SU-DHL-6 (cell line): ENCODE measurements around the gene COL25A1.

Experiments
- H2AFZ ChIP-seq: fragments of 200-600 bp; sonication (generic); 2 replicates; pipeline ENCODE4 v1.6.1; 2014; ENCODE audit warnings: low read depth, mild to moderate bottlenecking, moderate library complexity, mixed read lengths, antibody characterized with exemption, low read length; ENCODE audit not compliant: severe bottlenecking
- H3F3A ChIP-seq: fragments of 200-600 bp; shearing (Covaris generic); 2 replicates; pipeline ENCODE4 v1.6.0; 2016; ENCODE audit warnings: antibody characterized with exemption, mild to moderate bottlenecking; ENCODE audit not compliant: insufficient read depth
- H3K27ac ChIP-seq: fragments of 200-600 bp; sonication (generic); 2 replicates; pipeline ENCODE4 v1.5.1; 2016; ENCODE audit warnings: low read depth, mild to moderate bottlenecking, low read length, moderate library complexity, mixed read lengths
- H3K27me3 ChIP-seq: fragments of 200-600 bp; sonication (generic), shearing (Covaris generic); 2 replicates; pipeline ENCODE4 v1.6.0; 2014; ENCODE audit warnings: mild to moderate bottlenecking, low read length
- H3K36me3 ChIP-seq: fragments of 200-600 bp; sonication (generic); 2 replicates; pipeline ENCODE4 v1.6.1; 2014; ENCODE audit warnings: mild to moderate bottlenecking, low read length, mixed read lengths
- H3K4me2 ChIP-seq: fragments of 300-600, 200-600 bp; shearing (Covaris generic), sonication (generic); 2 replicates; pipeline ENCODE4 v1.6.0; 2014; ENCODE audit warnings: low read length, low read depth, mild to moderate bottlenecking; ENCODE audit not compliant: poor library complexity, severe bottlenecking
- H3K4me3 ChIP-seq: fragments of 200-600 bp; sonication (generic); 2 replicates; pipeline ENCODE4 v1.5.1; 2014; ENCODE audit warnings: antibody characterized with exemption, low read length, mild to moderate bottlenecking, mixed read lengths; ENCODE audit not compliant: insufficient read depth, poor library complexity, severe bottlenecking
- H3K79me2 ChIP-seq: fragments of 200-600 bp; sonication (generic); 2 replicates; pipeline ENCODE4 v1.6.1; 2014; ENCODE audit warnings: mild to moderate bottlenecking, low read length, moderate library complexity; ENCODE audit not compliant: insufficient read depth
- H3K9ac ChIP-seq: fragments of 200-600 bp; sonication (generic); 2 replicates; pipeline ENCODE4 v1.7.0; 2014; ENCODE audit warnings: mild to moderate bottlenecking, low read length
- H3K9me2 ChIP-seq: fragments of 200-600 bp; sonication (generic); replicated peaks from 2 replicates; pipeline ENCODE4 v1.6.1; 2014; ENCODE audit warnings: low read length; ENCODE audit not compliant: insufficient read depth
- H3K9me3 ChIP-seq: fragments of 200-600 bp; sonication (generic); 2 replicates; pipeline ENCODE4 v1.6.1; 2014; ENCODE audit warnings: low read length, mixed read lengths; ENCODE audit not compliant: insufficient read depth
- H4K20me1 ChIP-seq: fragments of 200-600 bp; sonication (generic); 2 replicates; pipeline ENCODE4 v1.6.1; 2014; ENCODE audit warnings: low read depth, mild to moderate bottlenecking, antibody characterized with exemption, low read length, moderate library complexity, mixed read lengths
- CTCF ChIP-seq: fragments of 200-600 bp; sonication (generic); IDR thresholded peaks from one replicate; pipeline ENCODE4 v1.5.1; 2017; ENCODE audit warnings: antibody characterized with exemption, mild to moderate bottlenecking, low read length, moderate library complexity; ENCODE audit not compliant: insufficient read depth, poor library complexity, severe bottlenecking
- EZH2phosphoT487 ChIP-seq: fragments of 200-600 bp; sonication (generic), shearing (Covaris generic); conservative IDR thresholded peaks from 2 replicates; pipeline ENCODE4 v1.6.1; 2018; ENCODE audit warnings: mild to moderate bottlenecking, antibody characterized with exemption, low read length, moderate library complexity, mixed read lengths

The COL25A1 gene

GRCh38 chr4:108917255-108917654 is 385.2 kb downstream of the COL25A1 start:
- H3K4me2 ChIP-seq: no peak overlapping the region
- H3F3A ChIP-seq: no peaks in the 10 kb centered on the region
- no peaks in the 10 kb centered on the region for H3K9me2 ChIP-seq
- no peaks in the 10 kb centered on the region for H3K27me3 ChIP-seq
- no peaks in the 10 kb centered on the region for H3K9me3 ChIP-seq
- H3K9ac ChIP-seq: no peak overlapping the region
- H3K36me3 ChIP-seq: no peaks in the 10 kb centered on the region
- H2AFZ ChIP-seq: no peak overlapping the region
- TF ChIP-seq CTCF: no peak
- TF ChIP-seq EZH2phosphoT487: no peak
- H3K27ac ChIP-seq: no peak overlapping the region
- no peaks in the 10 kb centered on the region for H4K20me1 ChIP-seq
- H3K79me2 ChIP-seq: no peaks in the 10 kb centered on the region
- no peak overlapping the region for H3K4me3 ChIP-seq

- Histone ChIP-seq H3K36me3 (no peaks in the 10 kb centered on the region), H3K27ac (no peak overlapping the region), H3K9me3 (no peaks in the 10 kb centered on the region), H3K4me2 (no peak overlapping the region), H4K20me1 (no peaks in the 10 kb centered on the region), H3K27me3 (no peaks in the 10 kb centered on the region), H3F3A (no peaks in the 10 kb centered on the region), H3K9ac (no peak overlapping the region), H2AFZ (no peak overlapping the region), H3K9me2 (no peaks in the 10 kb centered on the region), H3K4me3 (no peak overlapping the region), H3K79me2 (no peaks in the 10 kb centered on the region)
- TF ChIP-seq EZH2phosphoT487 (no peak), CTCF (no peak)
Observed at GRCh38 chr4:108916638-108917037, 385.8 kb downstream of the COL25A1 start.

GRCh38 chr4:108906866-108907367 is 395.5 kb downstream of the COL25A1 start:
- Histone ChIP-seq H2AFZ (no peak overlapping the region), H3K36me3 (no peaks in the 10 kb centered on the region), H3K9me3 (no peaks in the 10 kb centered on the region), H3K9me2 (no peaks in the 10 kb centered on the region), H3K4me2 (no peak overlapping the region), H3K9ac (no peak overlapping the region), H3K27ac (no peak overlapping the region), H3K79me2 (no peaks in the 10 kb centered on the region), H4K20me1 (no peaks in the 10 kb centered on the region), H3K4me3 (no peak overlapping the region), H3K27me3 (no peaks in the 10 kb centered on the region), H3F3A (no peaks in the 10 kb centered on the region)
- TF ChIP-seq CTCF (no peak), EZH2phosphoT487 (no peak)
